Hematopoietic multipotent progenitor cell treated with erythropoietin and hydrocortisone succinate and interleukin-3 and kit ligand, for 4 days (in vitro differentiated cells): ENCODE measurements around the gene IRAK3.
"Not testable (repeated sequence)": the region's sequence is repeated elsewhere in the genome, so short reads cannot be mapped to it uniquely, and the experiment has no call there.

Source experiments
- DNase-seq: peaks from one replicate; pipeline ENCODE4 v3.0.0-alpha.2; 2015

The IRAK3 gene

DNA sequence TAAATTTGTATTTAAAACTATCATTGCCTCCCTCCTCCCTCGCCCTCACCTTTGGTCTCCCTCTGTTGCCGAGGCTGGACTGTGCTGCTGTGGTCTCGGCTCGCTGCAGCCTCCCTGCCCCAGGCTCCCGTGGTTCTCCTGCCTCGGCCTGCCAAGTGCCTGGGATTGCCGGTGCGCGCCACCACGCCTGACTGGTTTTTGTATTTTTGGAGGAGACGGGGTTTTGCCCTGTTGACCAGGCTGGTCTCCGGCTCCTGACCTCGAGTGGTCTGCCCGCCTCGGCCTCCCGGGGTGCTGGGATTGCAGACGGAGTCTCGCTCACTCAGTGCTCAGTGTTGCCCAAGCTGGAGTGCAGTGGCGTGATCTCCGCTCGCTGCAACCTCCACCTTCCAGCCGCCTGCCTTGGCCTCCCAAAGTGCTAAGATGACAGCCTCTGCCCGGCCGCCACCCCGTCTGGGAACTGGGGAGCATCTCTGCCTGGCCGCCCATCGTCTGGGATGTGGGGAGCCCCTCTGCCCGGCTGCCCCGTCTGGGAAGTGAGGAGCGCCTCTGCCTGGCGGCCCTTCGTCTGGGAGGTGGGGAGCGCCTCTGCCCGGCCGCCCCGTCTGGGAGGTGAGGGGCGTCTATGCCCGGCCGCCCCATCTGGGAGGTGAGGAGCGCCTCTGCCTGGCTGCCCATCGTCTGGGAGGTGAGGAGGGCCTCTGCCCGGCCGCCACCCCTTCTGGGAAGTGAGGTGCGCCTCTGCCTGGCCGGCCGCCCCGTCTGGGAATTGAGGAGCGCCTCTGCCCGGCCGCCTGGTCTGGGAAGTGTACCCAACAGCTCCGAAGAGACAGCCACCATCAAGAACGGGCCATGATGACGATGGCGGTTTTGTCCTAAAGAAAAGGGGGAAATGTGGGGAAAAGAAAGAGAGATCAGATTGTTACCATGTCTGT lies 14.4 kb upstream of the IRAK3 start:
- not testable (repeated sequence) for DNase-seq

DNA sequence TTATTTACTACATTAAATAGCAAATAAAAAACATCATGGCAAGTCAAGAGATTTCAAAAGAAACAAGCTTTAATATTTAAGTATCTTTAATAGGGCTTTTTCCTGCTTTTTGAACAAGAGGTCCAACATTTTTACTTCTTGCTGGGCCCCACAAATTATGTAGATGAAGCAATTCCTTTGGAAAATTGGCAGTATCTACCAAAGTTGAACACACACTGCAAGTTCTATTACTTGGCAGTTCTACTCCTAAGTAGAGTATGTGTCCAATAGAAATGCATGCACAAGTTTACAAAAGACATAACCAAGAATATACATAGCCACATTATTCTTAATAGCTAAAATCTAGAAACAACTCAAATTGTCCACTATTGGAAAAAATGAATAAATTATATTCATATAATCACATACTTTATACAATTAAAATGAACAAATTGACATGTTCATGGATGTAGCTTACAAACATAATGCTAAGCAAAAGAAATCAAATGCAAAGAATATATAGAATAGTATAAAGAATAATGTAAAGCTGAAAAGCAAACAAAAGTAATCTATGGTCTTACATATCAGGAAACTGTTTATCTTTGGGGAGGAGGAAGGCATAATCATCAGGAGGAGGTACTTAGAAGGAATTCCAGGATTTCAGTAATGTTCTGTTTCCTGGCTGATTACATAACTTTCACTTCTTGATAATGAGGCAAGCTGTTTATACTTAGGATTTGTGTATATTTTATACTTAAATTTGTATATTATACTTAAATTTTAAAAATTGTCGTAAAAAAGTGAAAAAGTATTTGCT lies 12.7 kb upstream of the IRAK3 start:
- no peak for DNase-seq

DNA sequence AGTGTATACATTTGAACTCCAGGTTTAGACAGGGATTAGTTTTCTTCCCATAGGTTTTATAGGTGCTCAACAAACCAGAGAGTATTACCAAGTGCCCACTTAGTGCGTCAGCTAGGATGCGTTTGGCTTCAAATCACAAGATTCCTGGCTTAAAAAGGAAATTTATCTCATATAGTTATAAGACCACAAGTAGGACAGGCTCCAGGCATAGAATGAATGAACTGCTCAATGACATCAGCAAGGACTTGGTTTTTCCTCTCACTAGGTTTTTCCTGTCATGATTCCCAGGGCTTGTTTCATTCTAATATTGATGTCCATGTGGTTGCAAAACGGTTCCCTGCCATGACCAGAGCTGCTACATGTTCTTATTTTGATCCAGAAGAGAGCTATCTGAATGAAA lies 6.1 kb upstream of the IRAK3 start:
- no peak for DNase-seq

DNA sequence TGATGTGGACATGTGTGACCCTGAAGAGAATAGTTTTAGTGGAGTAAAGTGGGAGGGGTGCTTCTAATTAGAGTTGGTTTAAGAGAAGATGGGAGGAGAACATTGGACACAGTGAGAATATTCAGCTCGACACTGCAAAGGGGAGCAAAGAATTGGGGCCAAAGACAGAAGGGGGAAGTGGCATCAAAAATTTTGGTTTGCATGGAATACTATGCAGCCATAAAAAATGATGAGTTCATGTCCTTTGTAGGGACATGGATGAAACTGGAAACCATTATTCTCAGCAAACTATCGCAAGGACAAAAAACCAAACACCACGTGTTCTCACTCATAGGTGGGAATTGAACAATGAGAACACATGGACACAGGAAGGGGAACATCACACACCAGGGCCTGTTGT lies 4.2 kb upstream of the IRAK3 start:
- DNase-seq, result not testable (repeated sequence)

DNA sequence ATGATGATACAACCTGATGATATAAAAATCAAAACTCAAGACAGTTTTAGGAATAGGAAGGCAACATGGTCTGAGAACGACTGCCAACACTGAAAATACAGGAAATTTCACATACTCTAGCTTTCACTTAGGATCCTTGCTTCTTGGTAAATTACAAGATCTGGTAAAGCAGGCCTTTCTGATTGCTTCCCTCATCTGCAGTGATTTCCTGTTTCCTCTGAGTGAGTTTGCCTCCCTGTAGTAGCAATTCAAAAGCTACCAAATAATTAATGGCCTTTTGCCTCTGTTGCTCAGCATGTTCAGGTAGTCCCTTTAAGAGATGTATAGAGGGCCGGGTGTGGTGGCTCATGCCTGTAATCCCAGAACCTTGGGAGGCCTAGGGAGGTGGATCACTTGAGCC lies 2.0 kb upstream of the IRAK3 start:
- no peak for DNase-seq

DNA sequence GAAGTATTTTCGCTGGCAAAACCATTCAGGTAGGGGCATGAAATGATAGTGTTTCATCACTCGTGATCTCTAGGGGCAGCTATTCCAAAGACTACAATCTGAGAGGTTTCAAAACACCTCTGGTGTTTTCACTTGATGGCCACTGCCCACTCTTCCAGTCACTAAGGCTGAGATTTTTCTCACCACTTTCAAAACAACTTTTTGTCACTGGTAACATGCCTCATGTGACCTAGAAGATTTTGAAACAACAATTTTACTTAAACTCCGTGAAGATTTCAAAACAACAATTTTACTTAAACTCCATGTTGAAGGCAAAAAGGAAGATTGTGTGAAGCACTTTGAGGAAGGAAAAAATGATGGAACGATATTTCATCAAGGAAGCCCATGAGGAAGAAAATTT lies 1.2 kb upstream of the IRAK3 start:
- no peak for DNase-seq

DNA sequence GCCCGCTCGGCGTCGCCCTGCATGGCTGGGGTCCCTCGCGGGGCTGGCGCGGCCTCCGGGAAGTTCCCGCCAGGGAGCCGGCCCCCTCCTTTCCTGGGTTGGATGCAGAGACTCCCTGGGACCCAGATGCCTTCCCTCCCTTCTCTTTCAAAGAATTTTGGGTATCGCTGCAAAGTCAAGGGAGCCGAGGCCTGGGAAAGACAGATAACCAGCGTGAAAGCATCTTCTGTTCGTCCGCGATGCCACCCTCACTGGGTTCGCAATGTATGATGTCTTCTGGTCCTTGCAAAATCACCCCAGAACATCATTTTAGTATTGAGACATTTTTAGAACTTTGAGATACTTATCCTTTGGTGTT lies 451 bp downstream of the IRAK3 start:
- peak; percentile 79 for DNase-seq

DNA sequence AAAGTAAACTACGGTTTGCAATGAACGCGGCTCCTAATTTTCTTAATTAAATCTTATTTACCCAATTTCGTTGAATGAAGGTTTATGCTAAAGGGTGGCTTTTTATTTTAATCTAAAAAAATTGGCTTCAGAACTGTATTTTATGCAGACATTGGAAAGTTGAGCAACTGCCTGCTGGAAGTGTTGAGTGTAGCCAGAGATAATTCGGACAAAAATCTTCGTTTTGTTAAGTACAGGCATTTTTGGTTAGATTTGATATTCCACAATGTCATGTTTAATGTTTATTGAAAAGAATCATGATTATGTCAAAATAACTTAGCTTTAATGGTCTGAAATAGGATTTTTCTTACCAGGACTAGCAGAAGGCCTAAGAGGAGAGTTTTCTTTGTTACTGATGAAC lies 875 bp downstream of the IRAK3 start:
- no peak for DNase-seq

DNA sequence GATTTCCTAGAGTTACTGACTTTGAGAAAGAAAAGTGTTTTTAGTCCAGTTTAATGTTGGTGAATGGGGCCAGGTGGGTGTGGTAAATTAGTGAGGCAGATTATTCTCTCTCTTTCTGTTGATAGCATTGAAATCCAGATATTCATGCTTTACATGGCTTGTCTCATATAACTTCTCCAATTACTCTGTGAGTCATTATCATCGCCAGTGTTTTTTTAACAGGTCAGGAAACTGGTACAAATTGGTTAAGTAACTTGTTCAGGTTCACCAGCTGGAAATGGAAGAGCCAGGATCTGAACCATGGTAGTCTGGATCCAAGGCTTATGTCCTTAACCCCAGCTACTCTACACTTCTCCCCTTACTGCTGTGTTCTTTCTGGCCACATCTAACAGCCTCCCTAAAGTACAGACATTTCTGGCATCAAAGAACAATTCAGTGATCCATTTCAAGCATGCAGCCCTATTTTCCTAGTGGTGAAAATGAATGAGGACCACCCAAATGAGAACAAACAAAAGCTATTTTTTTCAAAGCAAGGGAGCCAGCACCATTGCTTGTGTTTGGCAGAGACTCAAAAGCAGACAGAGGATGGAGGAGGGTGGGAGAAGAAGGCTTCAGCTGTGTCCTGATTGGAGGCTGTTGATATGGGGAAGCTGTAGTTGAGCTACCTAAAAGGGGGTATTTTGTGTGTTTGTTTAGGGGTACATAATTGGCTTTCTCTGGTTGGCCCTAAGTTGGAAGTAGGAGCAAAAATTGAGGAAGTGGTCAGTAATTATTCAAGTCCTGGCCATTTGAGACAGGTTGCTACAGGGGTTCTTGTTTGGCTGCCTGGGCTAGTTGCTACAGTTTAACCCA lies 1.7 kb downstream of the IRAK3 start:
- DNase-seq, result peak; percentile 66

DNA sequence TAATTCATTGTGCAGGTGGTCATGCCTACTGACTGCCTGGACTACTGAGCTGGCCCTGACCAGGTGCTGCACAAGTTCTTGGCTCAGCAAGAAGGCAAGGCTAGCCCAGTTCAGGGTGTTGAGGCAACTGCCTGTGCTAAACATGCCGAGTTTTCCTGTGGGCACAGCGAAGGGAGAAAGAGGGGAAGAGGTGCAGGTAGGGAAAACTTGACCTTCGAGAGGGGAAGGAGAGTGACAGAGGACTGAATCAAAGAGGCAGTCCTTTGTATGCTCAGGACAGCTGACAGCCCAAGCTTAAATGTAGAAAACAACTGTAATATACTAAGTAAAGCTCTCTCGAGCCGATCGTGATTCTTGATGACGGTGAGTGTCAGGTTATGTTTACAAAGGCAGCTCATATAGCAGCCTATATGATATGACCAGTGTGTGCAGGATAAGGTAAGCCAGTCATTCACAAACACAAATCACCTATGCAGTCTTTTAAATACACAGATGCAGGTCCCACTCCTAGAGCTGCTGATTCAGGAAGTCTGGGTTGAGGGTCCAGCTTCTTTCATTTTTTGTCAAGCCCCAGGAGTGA lies 2.6 kb downstream of the IRAK3 start:
- DNase-seq, result no peak

DNA sequence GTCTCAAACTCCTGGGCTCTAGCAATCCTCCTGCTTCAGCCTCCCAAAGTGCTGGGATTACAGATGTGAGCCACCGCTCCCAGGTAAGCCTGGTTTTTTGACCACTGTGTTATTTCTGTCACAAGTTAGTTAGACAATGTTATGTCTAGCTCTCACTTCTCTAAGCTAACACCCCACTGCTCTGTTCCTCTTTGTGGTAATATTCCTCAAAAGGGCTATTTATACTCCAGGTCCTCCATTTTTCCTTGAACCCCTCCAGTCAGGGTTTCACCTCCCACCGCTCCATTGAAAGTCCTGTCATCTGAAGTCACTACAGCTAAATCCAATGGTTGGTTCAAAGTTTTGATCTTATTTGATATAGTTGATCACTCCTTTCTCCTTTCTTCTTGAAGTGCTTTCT lies 5.1 kb downstream of the IRAK3 start:
- DNase-seq, result no peak

DNA sequence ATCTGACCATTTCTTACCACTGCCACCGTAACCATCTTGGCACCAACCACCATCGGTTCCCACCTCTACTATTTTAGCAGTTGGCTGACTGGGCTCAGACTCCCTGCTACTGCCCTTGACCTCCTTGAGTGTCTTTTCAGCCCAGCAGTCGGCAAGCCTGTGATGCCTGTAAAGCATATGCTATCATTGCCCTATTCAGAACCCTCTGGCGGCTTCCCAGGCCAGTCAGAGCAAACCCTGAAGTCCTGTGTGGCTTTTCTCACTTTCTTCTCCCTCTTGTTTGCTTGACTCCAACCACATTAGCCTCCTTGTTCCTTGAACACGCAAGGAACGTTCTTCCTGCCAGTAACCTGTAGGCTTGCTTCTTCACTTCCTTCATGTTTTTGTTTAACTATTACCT lies 6.2 kb downstream of the IRAK3 start:
- DNase-seq, result no peak

DNA sequence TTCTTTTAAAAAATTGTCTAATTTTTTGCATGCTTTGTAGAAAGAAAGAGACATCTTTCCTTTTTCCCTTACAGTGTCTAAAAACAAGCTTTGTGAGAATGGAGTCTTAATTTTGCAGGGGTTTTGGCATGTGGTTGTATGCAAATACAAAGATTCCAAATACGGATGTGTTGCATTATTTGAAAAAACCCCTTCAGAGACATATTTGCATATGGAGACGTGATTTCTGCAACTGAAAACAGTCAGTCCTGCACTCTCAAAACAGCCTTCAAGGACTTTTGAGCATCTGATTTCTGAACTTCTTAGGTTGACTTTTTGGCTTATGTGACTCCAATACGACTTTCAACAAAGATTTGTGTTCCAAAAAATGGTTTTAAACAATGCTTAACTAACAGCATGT lies 7.8 kb downstream of the IRAK3 start:
- no peak for DNase-seq

DNA sequence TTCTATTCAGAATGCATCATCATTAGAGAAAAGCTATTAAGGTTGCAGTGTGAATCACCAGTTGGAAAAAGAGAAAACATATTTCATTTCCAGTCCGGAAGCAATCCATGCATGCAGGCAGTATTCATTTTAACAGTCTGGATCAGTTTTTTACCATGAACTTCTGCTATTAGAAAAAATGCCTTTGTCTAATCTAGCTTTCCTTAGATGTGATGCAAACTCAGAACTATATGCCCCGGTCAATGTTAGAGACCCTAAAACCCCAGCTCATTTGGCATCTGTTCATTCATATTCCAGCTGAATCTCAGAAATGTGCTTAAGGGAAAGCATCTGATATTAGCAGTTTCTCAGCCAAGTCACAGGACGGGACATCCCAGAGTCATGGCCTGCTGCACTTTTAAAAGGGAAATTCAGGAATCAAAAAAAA lies 8.5 kb downstream of the IRAK3 start:
- no peak for DNase-seq

DNA sequence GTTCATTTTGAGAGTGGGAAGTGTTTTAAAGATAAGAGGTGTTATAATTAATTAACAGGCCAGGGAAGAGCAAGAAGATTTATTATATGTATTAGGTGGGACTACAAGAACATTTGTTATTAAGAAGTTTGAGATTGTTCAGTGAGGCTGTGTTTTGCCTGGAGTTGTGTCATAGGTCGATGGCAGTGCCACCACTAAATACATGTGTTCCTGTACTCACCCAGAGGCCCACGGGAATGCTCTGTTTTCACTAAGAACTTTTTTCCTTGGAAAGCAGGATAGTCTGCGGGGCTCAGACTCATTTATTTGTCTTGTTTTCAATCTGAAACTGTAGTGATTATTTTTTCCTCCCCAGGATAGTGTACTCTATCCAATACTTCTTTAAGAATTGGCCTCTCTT lies 10.1 kb downstream of the IRAK3 start:
- no peak for DNase-seq

DNA sequence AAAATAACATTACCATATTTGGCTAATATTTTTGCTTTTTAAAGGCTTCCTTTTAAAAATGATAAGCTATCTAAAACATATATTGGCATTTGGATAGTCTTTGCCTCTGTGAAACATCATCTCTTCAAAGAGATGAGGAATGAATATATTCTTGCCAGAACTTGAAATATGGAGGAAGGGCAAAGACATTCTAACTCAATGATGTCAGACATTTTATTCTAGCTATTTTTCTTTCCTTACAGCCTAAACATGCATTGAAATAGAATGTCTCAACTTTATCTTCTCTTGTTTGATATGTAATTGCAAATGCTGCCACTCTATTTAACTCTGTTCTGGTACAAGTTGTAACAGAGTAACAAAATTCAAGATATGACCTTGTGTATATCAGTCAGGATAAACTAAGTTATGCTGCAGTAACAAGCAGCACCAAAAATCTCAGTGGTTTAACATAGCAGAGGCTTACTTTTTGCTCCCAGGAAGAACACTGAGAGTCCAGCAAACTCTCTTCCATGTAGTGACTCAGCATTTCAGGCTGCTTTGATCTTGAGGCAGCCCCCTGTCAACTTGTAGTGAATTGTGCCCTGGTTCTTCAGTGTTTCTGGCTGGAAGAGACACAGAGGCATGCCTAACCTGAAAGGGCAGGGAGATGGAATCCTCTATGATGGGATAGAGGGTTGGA lies 11.0 kb downstream of the IRAK3 start:
- no peak for DNase-seq

DNA sequence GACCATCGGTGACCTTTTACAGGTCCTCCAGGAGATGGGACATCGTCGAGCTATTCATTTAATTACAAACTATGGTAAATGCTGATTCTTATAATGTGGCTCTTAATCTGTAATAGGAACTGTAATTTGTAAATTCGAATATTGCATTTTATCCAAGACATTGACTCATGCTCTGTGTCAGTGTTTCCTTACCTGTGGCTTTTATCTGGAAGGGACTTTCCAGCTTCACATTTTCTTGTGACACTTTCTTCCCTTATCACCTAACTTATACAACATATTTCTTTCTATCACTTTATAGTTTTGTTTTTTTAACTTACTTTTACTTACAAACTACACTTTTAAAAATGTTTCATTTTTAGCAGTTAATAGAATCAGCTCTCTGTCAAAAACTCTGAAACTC lies 14.8 kb downstream of the IRAK3 start:
- no peak for DNase-seq

DNA sequence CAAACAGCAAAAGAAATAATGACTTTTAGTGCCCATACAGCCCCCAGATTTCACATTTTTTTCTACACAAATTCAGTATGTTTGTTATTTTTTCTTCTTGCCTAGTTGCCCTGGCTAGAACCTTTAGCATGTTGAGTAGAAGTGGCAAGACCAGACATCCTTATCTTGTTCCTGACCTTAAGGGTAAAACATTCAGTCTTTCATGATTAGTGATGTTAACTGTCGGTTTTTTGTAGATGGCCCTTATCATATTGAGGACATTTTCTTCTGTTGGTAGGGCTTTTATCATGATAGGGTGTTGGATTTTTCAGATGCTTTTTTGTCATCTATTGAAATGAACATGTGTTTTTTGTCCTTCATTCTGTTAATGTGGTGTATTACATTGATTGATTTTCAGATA lies 17.1 kb downstream of the IRAK3 start:
- DNase-seq, result peak; percentile 63

DNA sequence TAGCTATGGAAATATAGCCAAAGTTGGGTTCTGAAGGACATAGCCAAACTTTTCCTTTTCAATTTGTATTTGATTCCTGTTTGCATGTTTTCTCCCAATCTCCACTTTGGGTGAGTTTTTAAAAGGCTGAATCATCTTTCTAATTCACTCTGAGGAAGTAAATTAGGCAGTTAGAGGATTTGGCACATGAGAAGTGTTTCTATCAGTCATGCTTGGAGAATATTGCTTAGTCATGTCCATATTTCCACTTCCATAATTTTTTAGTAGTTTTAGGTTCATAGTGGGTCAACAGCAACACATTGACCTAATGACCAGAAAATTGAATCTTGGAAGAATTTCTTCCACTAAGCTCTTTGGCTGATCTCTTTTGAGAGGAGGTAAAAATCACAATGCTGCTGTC lies 21.8 kb downstream of the IRAK3 start:
- peak; percentile 70 for DNase-seq

DNA sequence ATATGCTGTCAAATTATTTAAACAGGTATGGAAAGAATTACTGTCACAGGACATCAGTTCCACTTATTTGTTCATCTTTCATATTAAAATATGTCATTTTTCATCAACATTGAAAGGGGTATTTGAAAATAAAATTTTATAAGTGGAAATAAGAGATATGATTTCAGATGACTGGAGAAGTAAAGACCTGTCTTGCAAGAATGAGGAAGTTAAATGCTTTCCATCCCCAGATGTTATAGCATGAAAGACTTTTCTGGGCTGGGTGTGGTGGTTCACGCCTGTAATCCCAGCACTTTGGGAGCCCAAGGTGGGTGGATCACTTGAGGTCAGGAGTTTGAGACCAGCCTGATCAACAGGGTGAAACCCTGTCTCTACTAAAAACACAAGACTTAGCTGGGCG lies 22.6 kb downstream of the IRAK3 start:
- peak; percentile 49 for DNase-seq

DNA sequence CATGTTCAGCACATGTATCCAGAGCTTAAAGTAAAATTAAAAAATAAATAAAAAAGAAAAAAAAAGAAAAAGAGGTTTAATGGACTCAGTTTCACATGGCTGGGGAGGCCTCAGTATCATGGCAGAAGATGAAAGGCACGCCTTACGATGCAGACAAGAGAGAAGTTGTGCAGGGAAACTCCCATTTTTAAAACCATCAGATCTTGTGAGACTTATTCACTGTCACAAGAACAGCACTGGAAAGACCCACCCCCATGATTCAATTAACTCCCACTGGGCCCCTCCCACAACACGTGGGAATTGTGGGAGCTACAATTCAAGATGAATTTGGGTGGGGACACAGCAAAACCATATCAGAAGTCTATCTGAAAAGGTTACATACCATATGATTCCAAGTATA lies 24.0 kb downstream of the IRAK3 start:
- DNase-seq, result not testable (repeated sequence)

DNA sequence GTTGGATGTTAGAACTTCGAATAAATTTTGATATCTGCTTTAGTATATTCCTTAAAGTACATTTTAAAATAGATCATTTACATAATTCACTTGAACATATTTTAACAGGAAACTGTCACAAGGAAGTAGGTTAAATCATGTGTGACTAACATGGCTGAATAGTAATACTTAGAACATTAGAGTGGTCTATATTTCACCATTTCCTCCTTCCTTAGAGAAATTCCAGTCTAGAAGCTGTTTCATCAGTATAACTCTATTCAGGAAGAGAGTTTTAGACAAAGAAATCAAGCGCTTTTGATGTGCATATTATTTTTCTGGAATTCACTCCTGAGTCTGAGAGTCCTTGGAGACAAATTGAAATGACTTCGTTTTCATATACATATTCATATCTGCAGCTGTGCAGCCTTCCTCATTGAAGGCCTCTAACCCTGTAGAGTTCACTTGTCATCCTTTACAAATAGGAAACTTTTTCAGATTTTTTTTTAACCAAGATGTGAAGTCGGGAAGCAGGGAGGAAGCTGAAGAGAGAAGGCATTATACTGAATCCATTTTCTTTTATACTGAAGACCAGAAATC lies 28.4 kb downstream of the IRAK3 start:
- DNase-seq, result no peak
